ENCODE results near the gene BTG4. TPM values are rescaled to one million over a fixed set of nuclear protein-coding genes. Genes with fewer than 3 reads are reported as not detected.

Gene BTG4
- total and polyA plus RNA-seq, 9 of the 15 experiments (the other 6 are each of a cell fraction or from before 2014, with no cell fraction given), result not detected

- H3K9me3 ChIP-seq (replicated peaks; ENCODE audit: control insufficient read depth, insufficient read depth, low read depth, low read length), result no peaks in the 10 kb centered on the region
- no peak overlapping the region for H3K9ac ChIP-seq (ENCODE audit: insufficient read depth in 1 of 2, low read depth in 2 of 2, low read length in 2 of 2)
- no peak overlapping the region for H3K4me2 ChIP-seq (ENCODE audit: insufficient read depth, low read length)
- H2AFZ ChIP-seq (ENCODE audit: low read depth, low read length), result no peak overlapping the region
- no peak for TF ChIP-seq SRSF1 (IDR thresholded peaks at IDR 0.05; ENCODE audit: low read depth, low read length)
- TF ChIP-seq ZNF324 (CRISPR knock-in tag; IDR thresholded peaks at IDR 0.05), result no peak
- no peak for TF ChIP-seq GATAD2A (IDR thresholded peaks at IDR 0.05)
- no peak for TF ChIP-seq ZEB2 (IDR thresholded peaks at IDR 0.05)
- in situ Hi-C loops (cut with MboI) (no loop called here), intact Hi-C loops (cut with micrococcal nuclease) (no loop called here)
- no peaks in the 10 kb centered on the region for H3K9me1 ChIP-seq (ENCODE audit: control insufficient read depth, insufficient read depth, low read length)
- H3K27ac ChIP-seq (ENCODE audit: extremely low read depth, low read depth, low read length), result no peak overlapping the region
- H3K4me3 ChIP-seq, result no peak overlapping the region
- no TSS peak for BruUV-seq (replicated peaks)
- peaks cover 0 to 14% of the 10 kb centered on the region in 2 experiments; a peak in 1 of 5 replicates for H3K4me1 ChIP-seq (replicated peaks in 1 of 2; ENCODE audit: control insufficient read depth in 2 of 2, insufficient read depth in 2 of 2, low read length in 2 of 2)
- WGBS (ENCODE audit: insufficient coverage, low coverage, missing lambda C conversion rate), result 12% methylated on average over 37 of the region's 41 CpGs
- DNase-seq (ENCODE audit: extremely low read depth in 1 of 4, low spot score in 3 of 4) (no peak), ATAC-seq (no peak; the same call in 1 of the 3 replicates), FAIRE-seq (no peak)
- no peaks in the 10 kb centered on the region for H4K20me1 ChIP-seq (replicated peaks; ENCODE audit: control insufficient read depth, insufficient read depth, low read length)
- ChIA-PET CTCF (ENCODE audit: low intra/inter-chr PET ratio) (no interaction called here), POLR2A (interaction anchor here (0.6 to 1.2 kb wide), 3 partner anchors 8 to 153 kb away, joined by 3 to 4 read pairs (median 3); no protein-coding TSS in a partner anchor)
- no peaks in the 10 kb centered on the region for H3K36me3 ChIP-seq (ENCODE audit: control insufficient read depth, insufficient read depth, low read length)
- peaks cover 19 to 43% of the 10 kb centered on the region in 2 experiments for H3K27me3 ChIP-seq (ENCODE audit: control insufficient read depth in 2 of 2, insufficient read depth in 2 of 2, low read length in 2 of 2)
- H3K79me2 ChIP-seq (ENCODE audit: control insufficient read depth, insufficient read depth, low read length), result no peaks in the 10 kb centered on the region
Observed at GRCh38 chr11:111541254-111542061, 29.3 kb upstream of the BTG4 start.

GRCh38 chr11:111540937-111541253 is 28.7 kb upstream of the BTG4 start:
- no peak overlapping the region for H3K4me2 ChIP-seq (ENCODE audit: insufficient read depth, low read length)
- ChIA-PET POLR2A (interaction anchor here (0.6 kb wide), 1 partner anchor 152 kb away, joined by 3 read pairs; no protein-coding TSS in a partner anchor), CTCF (ENCODE audit: low intra/inter-chr PET ratio) (no interaction called here)
- no peak overlapping the region for H3K9ac ChIP-seq (ENCODE audit: insufficient read depth in 1 of 2, low read depth in 2 of 2, low read length in 2 of 2)
- no peak overlapping the region for H3K27ac ChIP-seq (ENCODE audit: extremely low read depth, low read depth, low read length)
- BruUV-seq (replicated peaks), result no TSS peak
- ATAC-seq (no peak), DNase-seq (ENCODE audit: extremely low read depth in 1 of 4, low spot score in 3 of 4) (no peak), FAIRE-seq (no peak)
- no peaks in the 10 kb centered on the region for H3K79me2 ChIP-seq (ENCODE audit: control insufficient read depth, insufficient read depth, low read length)
- in situ Hi-C loops (cut with MboI) (no loop called here), intact Hi-C loops (cut with micrococcal nuclease) (no loop called here)
- peaks cover 19 to 43% of the 10 kb centered on the region in 2 experiments for H3K27me3 ChIP-seq (ENCODE audit: control insufficient read depth in 2 of 2, insufficient read depth in 2 of 2, low read length in 2 of 2)
- TF ChIP-seq KDM5B (IDR thresholded peaks at IDR 0.05; ENCODE audit: insufficient replicate concordance, low read depth, low read length), result no peak
- H3K4me3 ChIP-seq, result no peak overlapping the region
- H3K4me1 ChIP-seq (replicated peaks in 1 of 2; ENCODE audit: control insufficient read depth in 2 of 2, insufficient read depth in 2 of 2, low read length in 2 of 2), result peaks cover 0 to 14% of the 10 kb centered on the region in 2 experiments; a peak in 1 of 5 replicates
- no peak overlapping the region for H2AFZ ChIP-seq (ENCODE audit: low read depth, low read length)
- no peaks in the 10 kb centered on the region for H3K36me3 ChIP-seq (ENCODE audit: control insufficient read depth, insufficient read depth, low read length)
- no peaks in the 10 kb centered on the region for H3K9me1 ChIP-seq (ENCODE audit: control insufficient read depth, insufficient read depth, low read length)
- no peaks in the 10 kb centered on the region for H3K9me3 ChIP-seq (replicated peaks; ENCODE audit: control insufficient read depth, insufficient read depth, low read depth, low read length)
- 58% methylated on average over 14 of the region's 22 CpGs for WGBS (ENCODE audit: insufficient coverage, low coverage, missing lambda C conversion rate)
- H4K20me1 ChIP-seq (replicated peaks; ENCODE audit: control insufficient read depth, insufficient read depth, low read length), result no peaks in the 10 kb centered on the region

Measured in K562 (cell line).